ENCODE measurements around the gene NFIX. TPM values are rescaled to one million over a fixed set of nuclear protein-coding genes. Genes with fewer than 3 reads are reported as not detected.
A peak's percentile ranks its signal among the peaks of the same experiment; 100 is the strongest.

The NFIX gene
- total RNA-seq, 1 experiment from 2014 or later, result 144 TPM

- peaks cover 97% of the 10 kb centered on the region for H3K4me1 ChIP-seq (ENCODE audit: control insufficient read depth, insufficient read depth, low read length)
- in situ Hi-C loops (cut with HindIII; ENCODE audit: low pct_unique_long_range_greater_than_20kb, low sequenced_read_pairs) (no loop called here), intact Hi-C loops (cut with micrococcal nuclease; ENCODE audit: unreplicated experiment) (loop anchor here (5.0 kb wide), 1 partner anchor 34 kb away; no protein-coding TSS in a partner anchor)
- DNase-seq (ENCODE audit: low read depth, low spot score) (no peak), ATAC-seq (0 out of 2 replicates have a peak, but pooled peaks have one; percentile 2)
- TF ChIP-seq TCF7L2 (IDR thresholded peaks at IDR 0.05; ENCODE audit: low read depth, low read length) (peak; percentile 43; the same call in 1 of the 2 replicates), POLR2AphosphoS5 (IDR thresholded peaks at IDR 0.05; ENCODE audit: low read depth, low read length) (no peak), CTCF (IDR thresholded peaks at IDR 0.05) (no peak)
- no TSS peak for BruUV-seq (replicated peaks)
- H3K9me3 ChIP-seq (ENCODE audit: control insufficient read depth, insufficient read depth, low read depth, low read length), result no peaks in the 10 kb centered on the region
- H3K27me3 ChIP-seq (ENCODE audit: control insufficient read depth, insufficient read depth, low read length), result no peaks in the 10 kb centered on the region
- peak overlapping the region; percentile 99 for H3K27ac ChIP-seq (ENCODE audit: low read length)
- no peaks in the 10 kb centered on the region for H3K36me3 ChIP-seq (ENCODE audit: control insufficient read depth, insufficient read depth, low read length)
- H3K4me3 ChIP-seq (ENCODE audit: low read depth in 2 of 2, low read length in 2 of 2), result peak overlapping the region in 1 of 2 experiments; percentile 20; a peak in 1 of 4 replicates
- ChIA-PET CTCF (no interaction called here), POLR2A (no interaction called here)
Measured at GRCh38 chr19:13056052-13056660, 60.9 kb downstream of the NFIX start.

- Histone ChIP-seq H3K27me3 (ENCODE audit: control insufficient read depth, insufficient read depth, low read length) (no peaks in the 10 kb centered on the region), H3K36me3 (ENCODE audit: control insufficient read depth, insufficient read depth, low read length) (no peaks in the 10 kb centered on the region), H3K9me3 (ENCODE audit: control insufficient read depth, insufficient read depth, low read depth, low read length) (no peaks in the 10 kb centered on the region), H3K27ac (ENCODE audit: low read length) (peak overlapping the region; percentile 99), H3K4me3 (ENCODE audit: low read depth in 2 of 2, low read length in 2 of 2) (no peak overlapping the region), H3K4me1 (ENCODE audit: control insufficient read depth, insufficient read depth, low read length) (peaks cover 97% of the 10 kb centered on the region)
- intact Hi-C loops (cut with micrococcal nuclease; ENCODE audit: unreplicated experiment) (loop anchor here (5.0 kb wide), 1 partner anchor 35 kb away; no protein-coding TSS in a partner anchor), in situ Hi-C loops (cut with HindIII; ENCODE audit: low pct_unique_long_range_greater_than_20kb, low sequenced_read_pairs) (no loop called here)
- no peak for DNase-seq (ENCODE audit: low read depth, low spot score)
- ATAC-seq, result no peak
- TF ChIP-seq SIN3A (IDR thresholded peaks at IDR 0.05; ENCODE audit: borderline replicate concordance, insufficient read depth, low read depth, low read length) (no peak), REST (IDR thresholded peaks at IDR 0.05; ENCODE audit: insufficient read depth in 1 of 2, low read depth in 2 of 2, low read length in 1 of 2) (no peak), TCF7L2 (IDR thresholded peaks at IDR 0.05; ENCODE audit: low read depth, low read length) (no peak), CTCF (IDR thresholded peaks at IDR 0.05) (no peak), POLR2AphosphoS5 (IDR thresholded peaks at IDR 0.05; ENCODE audit: low read depth, low read length) (no peak)
- POLR2A ChIA-PET, result interaction anchor here (0.6 to 1.6 kb wide), 2 partner anchors 20 to 48 kb away, joined by 3 to 8 read pairs; no protein-coding TSS in a partner anchor
- BruUV-seq (replicated peaks), result no TSS peak
- CTCF ChIA-PET, result no interaction called here
Measured at GRCh38 chr19:13057147-13057572, 61.9 kb downstream of the NFIX start.

Data from Panc1 (cell line).